Nephron progenitor cell (in vitro differentiated cells): ENCODE data around the gene ZBTB40.

Source experiments
- DNase-seq: peaks from one replicate; pipeline ENCODE4 v3.0.0; 2021
- H3K27ac Mint-ChIP-seq: 2 replicates; pipeline ENCODE4 v1.8.0; 2021; ENCODE audit warnings: mild to moderate bottlenecking, moderate library complexity, mixed read lengths
- H3K27me3 Mint-ChIP-seq: 2 replicates; pipeline ENCODE4 v1.8.0; 2021; ENCODE audit warnings: mild to moderate bottlenecking, low read depth, mixed read lengths; ENCODE audit not compliant: poor library complexity
- H3K36me3 Mint-ChIP-seq: 2 replicates; pipeline ENCODE4 v1.8.0; 2021; ENCODE audit warnings: low read depth, mixed read lengths
- H3K4me1 Mint-ChIP-seq: 2 replicates; pipeline ENCODE4 v1.8.0; 2021; ENCODE audit warnings: mixed read lengths
- H3K4me3 Mint-ChIP-seq: 2 replicates; pipeline ENCODE4 v1.8.0; 2021; ENCODE audit warnings: mild to moderate bottlenecking, moderate library complexity, mixed read lengths
- H3K9me3 Mint-ChIP-seq: 2 replicates; pipeline ENCODE4 v1.8.0; 2021; ENCODE audit warnings: mild to moderate bottlenecking, moderate library complexity, mixed read lengths
- CTCF ChIP-seq: fragments of 200-600 bp; sonication (generic); IDR thresholded peaks from 2 replicates; pipeline ENCODE4 v1.5.0; 2021; ENCODE audit warnings: antibody characterized with exemption

ZBTB40 gene

GRCh38 chr1:22451702-22452480 lies at the start of gene ZBTB40:
ZBTB40 (plus strand) TSS chr1:22451851; CDS start chr1:22489949, 38,098 bp downstream.
- peak within 1 kb of the TSS; percentile 98 for H3K27ac Mint-ChIP-seq
- peak; percentile 95 for DNase-seq
- peaks cover 52% of the 10 kb centered on the region for H3K4me1 Mint-ChIP-seq
- H3K4me3 Mint-ChIP-seq, result peak within 1 kb of the TSS; percentile 92
- no peak for TF ChIP-seq CTCF
- H3K36me3 Mint-ChIP-seq, result no peaks in the 10 kb centered on the region
- H3K9me3 Mint-ChIP-seq, result peaks cover 5% of the 10 kb centered on the region
- H3K27me3 Mint-ChIP-seq, result peaks cover 2% of the 10 kb centered on the region

GRCh38 chr1:22402356-22403053 lies 49.1 kb upstream of the ZBTB40 start:
- H3K9me3 Mint-ChIP-seq, result no peaks in the 10 kb centered on the region
- no peak for TF ChIP-seq CTCF
- H3K36me3 Mint-ChIP-seq, result no peaks in the 10 kb centered on the region
- peaks cover 9% of the 10 kb centered on the region for H3K4me1 Mint-ChIP-seq
- H3K27ac Mint-ChIP-seq, result no peak overlapping the region
- peaks cover 70% of the 10 kb centered on the region for H3K27me3 Mint-ChIP-seq
- DNase-seq, result no peak
- H3K4me3 Mint-ChIP-seq, result no peak overlapping the region

- Mint-ChIP-seq H3K9me3 (no peaks in the 10 kb centered on the region), H3K36me3 (no peaks in the 10 kb centered on the region), H3K27me3 (peaks cover 69% of the 10 kb centered on the region), H3K4me3 (no peak overlapping the region), H3K27ac (no peak overlapping the region), H3K4me1 (peaks cover 29% of the 10 kb centered on the region)
- no peak for TF ChIP-seq CTCF
- no peak for DNase-seq
Measured at GRCh38 chr1:22404486-22404885, 47.2 kb upstream of the ZBTB40 start.

GRCh38 chr1:22406722-22407495 lies 44.7 kb upstream of the ZBTB40 start:
- peaks cover 4% of the 10 kb centered on the region for H3K9me3 Mint-ChIP-seq
- no peak for DNase-seq
- H3K27me3 Mint-ChIP-seq, result peaks cover 61% of the 10 kb centered on the region
- peak overlapping the region; percentile 11 for H3K4me3 Mint-ChIP-seq
- H3K4me1 Mint-ChIP-seq, result peaks cover 32% of the 10 kb centered on the region
- no peak for TF ChIP-seq CTCF
- no peaks in the 10 kb centered on the region for H3K36me3 Mint-ChIP-seq
- no peak overlapping the region for H3K27ac Mint-ChIP-seq

- Mint-ChIP-seq H3K27me3 (peaks cover 64% of the 10 kb centered on the region), H3K9me3 (peaks cover 4% of the 10 kb centered on the region), H3K36me3 (no peaks in the 10 kb centered on the region), H3K4me1 (peaks cover 38% of the 10 kb centered on the region), H3K27ac (peak overlapping the region; percentile 33), H3K4me3 (peak overlapping the region; percentile 5)
- TF ChIP-seq CTCF, result no peak
- DNase-seq, result no peak
Measured at GRCh38 chr1:22408230-22408629, 43.4 kb upstream of the ZBTB40 start.
